ENCODE measurements around the gene RNLS.

Gene RNLS

DNA sequence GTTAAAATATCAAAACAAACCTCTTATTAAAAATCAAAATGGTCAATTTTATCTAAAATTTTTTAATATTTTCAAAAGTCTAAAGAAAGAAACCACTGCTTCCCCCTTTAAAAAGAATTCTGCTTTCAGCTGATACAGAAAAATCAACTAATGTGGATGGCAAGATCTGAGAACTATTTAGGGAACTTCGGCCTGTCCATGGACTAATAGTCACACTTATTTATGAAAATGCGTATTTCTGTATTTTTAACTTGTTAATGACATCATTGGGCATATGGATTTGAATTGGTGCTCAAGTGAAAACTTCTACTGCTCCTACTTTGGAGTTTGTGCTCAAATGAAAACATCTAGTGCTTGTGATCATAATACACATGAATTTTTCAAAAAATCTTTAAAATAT, 31.9 kb downstream of the RNLS start:
- no peak for DNase-seq

DNA sequence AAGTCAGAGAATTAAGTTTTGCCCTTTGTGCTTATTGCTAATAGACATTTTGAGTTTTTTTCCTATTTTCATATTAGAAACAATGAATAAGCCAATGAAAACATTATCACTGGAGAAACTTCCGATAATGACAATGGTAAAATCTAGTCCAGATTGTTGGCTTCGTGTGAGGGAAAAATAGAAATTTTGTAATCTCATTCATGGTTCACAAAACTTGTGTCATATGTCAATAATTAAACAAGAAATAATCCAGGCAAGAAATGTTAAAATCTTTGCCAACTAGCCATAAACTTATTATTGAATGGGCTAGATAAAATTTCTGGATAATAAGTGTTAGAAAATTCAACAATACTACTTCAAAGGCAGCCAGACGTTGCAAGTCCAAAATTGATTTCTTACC, 36.6 kb downstream of the RNLS start:
- no peak for DNase-seq

- no peak for DNase-seq
Measured at GRCh38 chr10:88545359-88545758, 37.8 kb downstream of the RNLS start.

GRCh38 chr10:88544140-88544870, 38.8 kb downstream of the RNLS start:
- no peak for DNase-seq

GRCh38 chr10:88542522-88542921, 40.6 kb downstream of the RNLS start:
- no peak for DNase-seq

DNA sequence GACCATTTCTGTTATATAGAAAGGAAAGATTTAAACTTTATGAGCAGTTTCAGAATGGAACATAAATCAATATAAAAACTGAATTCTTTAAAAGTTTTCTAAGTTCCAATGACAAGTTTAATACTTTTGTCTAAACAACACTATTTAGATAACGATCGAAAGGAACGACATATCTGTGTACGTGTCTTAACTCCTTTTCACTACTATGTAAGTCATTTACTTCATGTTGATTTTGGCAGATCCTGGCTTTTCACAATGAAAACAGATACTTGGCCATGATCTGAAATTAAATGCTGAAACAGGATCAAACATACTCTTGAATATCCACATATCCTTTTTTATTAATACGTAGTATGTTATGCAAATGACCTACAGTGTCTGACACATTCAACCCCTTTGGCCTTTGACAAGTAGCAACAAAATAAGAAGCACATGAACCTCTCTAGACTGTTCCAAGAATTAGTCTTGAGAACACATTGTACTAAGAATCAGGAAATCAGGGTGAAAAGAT, 41.9 kb downstream of the RNLS start:
- no peak for DNase-seq

GRCh38 chr10:88540351-88540750, 42.8 kb downstream of the RNLS start:
- DNase-seq, result no peak

DNA sequence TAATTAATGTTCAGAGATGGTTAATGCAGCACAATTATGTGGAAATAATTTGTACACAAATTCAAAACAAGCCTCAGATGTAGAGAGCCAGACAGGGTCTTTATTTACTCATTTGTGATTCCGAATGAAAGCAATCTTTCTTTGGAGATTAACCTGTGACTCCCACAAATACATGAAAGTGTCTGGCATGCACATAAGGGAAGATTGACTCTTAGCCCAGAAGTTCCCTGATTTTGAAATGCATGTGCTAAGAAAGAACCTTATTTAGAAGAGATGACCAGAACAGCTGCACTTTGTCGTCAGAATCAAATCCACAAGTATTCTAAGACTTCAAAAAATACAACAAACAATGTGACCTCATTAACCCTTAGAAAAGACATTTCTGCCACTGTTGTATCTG, 45.1 kb downstream of the RNLS start:
- DNase-seq, result no peak

DNA sequence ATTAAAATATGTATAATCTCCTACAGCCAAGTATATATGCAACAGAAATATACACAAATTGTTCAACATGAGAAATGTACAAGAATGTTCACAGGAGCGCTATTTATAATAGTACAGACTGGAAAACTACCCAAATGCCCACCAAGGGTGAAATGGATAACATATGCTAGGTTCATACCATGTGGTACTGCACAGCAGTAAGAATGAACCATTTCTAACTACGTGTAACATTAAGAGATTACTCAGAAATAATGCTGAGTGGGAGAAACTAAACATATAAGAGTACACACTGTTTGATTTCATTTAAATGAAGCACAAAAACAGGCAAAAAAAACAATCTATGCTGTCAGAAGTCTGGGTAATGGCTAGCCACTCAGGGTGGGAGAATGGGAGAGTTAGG, 45.8 kb downstream of the RNLS start:
- DNase-seq, result no peak

GRCh38 chr10:88536437-88536836, 46.7 kb downstream of the RNLS start:
- DNase-seq, result no peak

DNA sequence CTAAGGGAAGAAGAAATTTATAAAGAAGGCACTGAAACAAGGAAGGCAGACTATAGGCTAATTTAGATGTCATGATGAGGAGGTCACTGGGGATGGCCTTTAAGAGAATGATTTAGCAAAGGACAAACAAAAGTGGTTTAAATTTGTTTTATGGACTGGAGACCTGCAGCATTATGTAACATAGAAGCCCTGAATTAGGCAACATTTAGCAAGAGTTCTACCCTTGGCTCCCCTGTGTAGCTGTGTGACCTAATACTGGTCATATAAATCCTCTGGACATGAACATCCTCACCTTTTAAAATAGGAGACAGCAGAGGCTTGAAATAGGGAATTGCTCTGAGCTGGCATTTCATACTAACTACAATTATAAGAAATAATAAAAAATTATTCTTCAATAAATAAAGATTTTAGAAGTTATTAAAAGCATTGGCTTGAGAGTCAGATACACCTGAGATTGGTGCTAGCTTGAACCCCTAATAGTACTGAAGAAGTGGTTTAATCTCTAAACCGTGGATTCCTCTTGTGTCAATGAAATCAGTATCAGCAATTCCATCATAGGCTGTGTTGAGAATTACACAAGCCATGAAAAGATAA, 48.9 kb downstream of the RNLS start:
- no peak for DNase-seq

DNA sequence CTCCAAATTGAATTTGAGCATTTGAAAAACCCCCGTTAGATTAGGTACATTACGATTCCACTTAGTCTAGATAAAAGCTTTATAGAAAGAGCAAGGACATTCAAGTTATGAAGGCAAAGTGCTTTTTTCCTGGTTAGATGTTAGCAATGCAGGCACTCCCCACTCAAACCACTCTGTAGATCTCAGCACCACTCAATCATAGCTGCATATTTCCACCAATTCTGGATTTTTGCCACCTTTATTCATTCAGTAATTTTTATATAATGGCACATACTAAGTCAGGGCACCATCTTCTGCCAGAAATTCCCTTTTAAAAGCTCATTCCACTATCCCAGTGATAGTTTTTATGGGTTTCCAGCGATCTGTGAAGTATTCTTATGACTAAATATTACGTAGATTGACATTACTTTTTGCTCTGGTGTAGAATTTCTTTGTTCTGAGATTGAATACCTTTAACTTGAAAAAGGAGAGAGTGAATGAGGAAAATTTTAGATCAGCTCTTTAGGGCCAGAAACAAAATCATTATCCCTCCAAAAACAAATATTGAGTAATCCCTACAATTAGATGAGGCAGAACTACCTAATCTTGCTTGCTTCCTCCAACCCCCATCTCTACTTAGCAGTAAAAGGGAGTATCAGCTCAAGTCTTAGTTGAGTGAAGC, 51.6 kb downstream of the RNLS start:
- no peak for DNase-seq

DNA sequence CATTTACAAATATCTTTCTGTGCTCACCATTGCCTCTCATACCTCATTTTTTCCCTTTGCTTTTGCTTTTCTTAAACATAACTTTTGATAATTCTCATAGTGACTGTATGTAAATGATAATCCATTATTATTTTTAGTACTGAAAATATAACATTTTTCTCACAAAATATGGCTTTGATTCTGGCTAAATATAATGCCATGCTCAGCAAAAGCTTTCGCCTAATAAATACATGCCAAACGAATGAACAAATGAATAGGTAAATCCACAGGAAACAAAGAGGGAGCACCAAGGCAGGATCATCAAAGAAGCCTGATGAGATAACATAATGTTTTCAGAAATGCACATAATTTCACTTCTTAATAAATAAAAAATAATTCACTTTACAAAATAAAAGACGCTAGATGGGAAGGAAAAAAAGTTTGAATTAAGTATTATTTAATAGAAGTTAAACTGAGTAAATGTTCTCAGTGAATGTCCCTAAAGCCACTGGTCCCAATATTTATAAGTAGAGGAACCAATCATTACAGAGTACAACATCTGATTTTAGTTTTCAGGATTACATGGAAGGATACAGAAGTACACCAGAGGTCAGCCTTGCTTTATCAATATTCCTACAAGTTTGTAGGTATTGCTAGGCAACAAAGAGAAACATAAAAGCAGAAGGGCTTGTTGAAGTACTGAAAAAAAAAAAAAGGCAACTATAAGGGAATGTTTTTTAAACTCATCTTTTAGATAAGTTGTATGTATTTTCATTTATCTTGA, 52.3 kb downstream of the RNLS start:
- no peak for DNase-seq

GRCh38 chr10:88530093-88530492, 53.0 kb downstream of the RNLS start:
- DNase-seq, result no peak

- no peak for DNase-seq
Measured at GRCh38 chr10:88528806-88529570, 54.1 kb downstream of the RNLS start.

DNA sequence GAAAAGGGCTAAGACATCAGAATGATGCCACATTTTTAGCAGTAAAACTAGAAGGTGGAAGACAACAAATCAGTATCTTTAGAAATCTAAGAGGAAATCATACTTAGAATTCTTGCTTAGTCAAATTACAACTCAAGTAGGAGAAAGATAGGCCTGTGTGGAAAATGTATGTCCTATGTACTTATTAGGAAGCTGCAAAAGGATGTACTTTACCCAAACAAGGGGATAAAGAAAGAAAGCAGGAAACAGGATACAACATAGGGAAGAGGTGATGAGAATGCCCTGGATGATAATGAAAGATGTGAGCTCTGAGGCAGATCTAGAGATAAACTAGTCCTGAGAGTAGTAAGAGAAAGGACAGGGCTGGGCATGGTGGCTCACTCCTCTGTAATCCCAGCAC, 54.9 kb downstream of the RNLS start:
- DNase-seq, result no peak

- no peak for DNase-seq
Measured at GRCh38 chr10:88527245-88527644, 55.9 kb downstream of the RNLS start.

DNA sequence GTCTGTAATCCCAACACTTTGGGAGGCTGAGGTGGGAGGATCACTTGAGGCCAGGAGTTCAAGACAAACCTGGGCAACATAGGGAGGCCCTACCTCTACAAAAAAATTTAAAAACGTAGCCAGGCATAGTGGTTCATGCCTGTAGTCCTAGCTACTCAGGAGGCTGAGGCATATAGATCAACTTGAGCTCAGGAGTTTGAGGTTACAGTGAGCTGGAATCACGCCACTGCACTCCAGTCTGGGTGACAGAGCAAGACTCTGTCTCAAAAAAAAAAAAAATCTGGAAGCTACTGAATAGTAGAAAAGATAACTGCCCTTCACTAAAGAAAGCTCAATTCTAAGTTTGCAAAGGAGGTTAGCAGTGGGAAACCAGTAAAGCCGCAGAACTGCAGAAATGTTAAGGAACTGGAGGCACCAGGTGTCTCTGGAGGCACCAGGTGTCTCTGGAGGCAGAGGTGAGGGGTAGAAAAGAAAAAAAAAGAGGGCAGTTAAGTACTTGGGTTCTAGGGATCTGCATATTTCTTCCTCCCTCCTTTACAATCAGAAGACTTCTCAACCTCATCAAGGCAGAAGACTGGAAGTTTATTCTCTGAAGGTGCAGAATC, 56.5 kb downstream of the RNLS start:
- DNase-seq, result no peak

- DNase-seq, result no peak
Measured at GRCh38 chr10:88525371-88526069, 57.6 kb downstream of the RNLS start.

DNA sequence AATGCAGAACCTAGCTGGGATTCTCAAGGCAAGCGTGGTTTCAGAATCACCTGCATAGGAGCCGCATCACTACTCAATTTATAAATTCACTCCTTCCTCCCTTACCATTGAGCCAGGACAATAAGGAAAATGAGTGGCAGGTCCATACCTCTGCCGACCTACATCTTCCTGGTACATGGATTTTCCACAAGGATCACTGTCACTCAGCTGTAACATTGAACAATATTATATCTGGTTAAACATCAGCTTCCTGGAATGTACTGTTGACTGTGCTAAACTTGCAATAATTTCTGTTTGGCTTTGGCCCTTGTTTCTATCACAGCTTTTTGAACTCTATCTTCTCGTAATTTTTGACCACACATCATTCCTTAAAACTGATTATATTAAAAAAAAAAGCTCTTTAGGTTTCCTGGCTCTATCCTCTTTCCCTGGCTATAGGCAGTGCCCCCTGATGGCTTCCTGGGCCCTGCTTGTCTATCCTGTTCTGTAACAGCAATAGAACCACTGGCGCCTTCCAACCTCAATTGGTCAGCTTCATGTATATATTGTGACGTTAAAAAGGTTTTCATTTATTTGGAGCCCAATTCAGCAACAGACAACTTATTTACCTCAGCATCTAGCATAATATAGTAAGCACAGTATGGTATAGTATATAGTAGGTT, 59.2 kb downstream of the RNLS start:
- no peak for DNase-seq

GRCh38 chr10:88522715-88523114, 60.4 kb downstream of the RNLS start:
- DNase-seq, result no peak
